ENCODE results near the gene MEI1.

The MEI1 gene

GRCh38 chr22:41779929-41780505 lies 80.7 kb downstream of the MEI1 start:
- no peaks in the 10 kb centered on the region for H3K36me3 ChIP-seq (ENCODE audit: control insufficient read depth, insufficient read depth, low read length)
- H3K4me1 ChIP-seq (ENCODE audit: control insufficient read depth, insufficient read depth, low read length) = peaks cover 8% of the 10 kb centered on the region
- H3K27me3 ChIP-seq (ENCODE audit: control insufficient read depth, insufficient read depth, low read length) = no peaks in the 10 kb centered on the region

GRCh38 chr22:41780746-41781505 lies 81.6 kb downstream of the MEI1 start:
- H3K9ac ChIP-seq (ENCODE audit: low read length) = peak overlapping the region; percentile 30
- peaks cover 5% of the 10 kb centered on the region for H3K4me1 ChIP-seq (ENCODE audit: control insufficient read depth, insufficient read depth, low read length)
- no peaks in the 10 kb centered on the region for H3K27me3 ChIP-seq (ENCODE audit: control insufficient read depth, insufficient read depth, low read length)
- no peaks in the 10 kb centered on the region for H3K9me3 ChIP-seq (ENCODE audit: control insufficient read depth, low read length)
- H3K36me3 ChIP-seq (ENCODE audit: control insufficient read depth, insufficient read depth, low read length) = no peaks in the 10 kb centered on the region
- no peak overlapping the region for H3K4me3 ChIP-seq (ENCODE audit: low read length)

More at GRCh38 chr22:41779929-41780505, 80.7 kb downstream of the MEI1 start:
- no peaks in the 10 kb centered on the region for H3K9me3 ChIP-seq (ENCODE audit: control insufficient read depth, low read length)
- H3K4me3 ChIP-seq (ENCODE audit: low read length) = no peak overlapping the region
- H3K9ac ChIP-seq (ENCODE audit: low read length) = no peak overlapping the region

GRCh38 chr22:41781507-41781906 lies 82.2 kb downstream of the MEI1 start:
- Histone ChIP-seq H3K9ac (ENCODE audit: low read length) (peak overlapping the region; percentile 30), H3K36me3 (ENCODE audit: control insufficient read depth, insufficient read depth, low read length) (no peaks in the 10 kb centered on the region), H3K9me3 (ENCODE audit: control insufficient read depth, low read length) (no peaks in the 10 kb centered on the region), H3K4me1 (ENCODE audit: control insufficient read depth, insufficient read depth, low read length) (peaks cover 5% of the 10 kb centered on the region), H3K4me3 (ENCODE audit: low read length) (no peak overlapping the region), H3K27me3 (ENCODE audit: control insufficient read depth, insufficient read depth, low read length) (no peaks in the 10 kb centered on the region)

- Histone ChIP-seq H3K4me1 (ENCODE audit: control insufficient read depth, insufficient read depth, low read length) (peaks cover 5% of the 10 kb centered on the region), H3K36me3 (ENCODE audit: control insufficient read depth, insufficient read depth, low read length) (no peaks in the 10 kb centered on the region), H3K9ac (ENCODE audit: low read length) (no peak overlapping the region), H3K4me3 (ENCODE audit: low read length) (no peak overlapping the region), H3K9me3 (ENCODE audit: control insufficient read depth, low read length) (no peaks in the 10 kb centered on the region), H3K27me3 (ENCODE audit: control insufficient read depth, insufficient read depth, low read length) (no peaks in the 10 kb centered on the region)
These were observed 83.0 kb downstream of the MEI1 start for GRCh38 chr22:41782316-41782715.

GRCh38 chr22:41782751-41783150 lies 83.4 kb downstream of the MEI1 start:
- no peaks in the 10 kb centered on the region for H3K27me3 ChIP-seq (ENCODE audit: control insufficient read depth, insufficient read depth, low read length)
- H3K36me3 ChIP-seq (ENCODE audit: control insufficient read depth, insufficient read depth, low read length) = no peaks in the 10 kb centered on the region
- no peak overlapping the region for H3K4me3 ChIP-seq (ENCODE audit: low read length)
- H3K9me3 ChIP-seq (ENCODE audit: control insufficient read depth, low read length) = no peaks in the 10 kb centered on the region
- H3K4me1 ChIP-seq (ENCODE audit: control insufficient read depth, insufficient read depth, low read length) = peaks cover 5% of the 10 kb centered on the region
- no peak overlapping the region for H3K9ac ChIP-seq (ENCODE audit: low read length)

GRCh38 chr22:41787331-41787730 lies 88.0 kb downstream of the MEI1 start:
- Histone ChIP-seq H3K9ac (ENCODE audit: low read length) (no peak overlapping the region), H3K9me3 (ENCODE audit: control insufficient read depth, low read length) (no peaks in the 10 kb centered on the region), H3K27me3 (ENCODE audit: control insufficient read depth, insufficient read depth, low read length) (no peaks in the 10 kb centered on the region), H3K4me1 (ENCODE audit: control insufficient read depth, insufficient read depth, low read length) (no peaks in the 10 kb centered on the region), H3K36me3 (ENCODE audit: control insufficient read depth, insufficient read depth, low read length) (no peaks in the 10 kb centered on the region), H3K4me3 (ENCODE audit: low read length) (no peak overlapping the region)

GRCh38 chr22:41793871-41794270 lies 94.6 kb downstream of the MEI1 start:
- no peaks in the 10 kb centered on the region for H3K4me1 ChIP-seq (ENCODE audit: control insufficient read depth, insufficient read depth, low read length)
- no peak overlapping the region for H3K4me3 ChIP-seq (ENCODE audit: low read length)
- H3K9ac ChIP-seq (ENCODE audit: low read length) = no peak overlapping the region

GRCh38 chr22:41798736-41799135 lies 99.4 kb downstream of the MEI1 start:
- Histone ChIP-seq H3K36me3 (ENCODE audit: control insufficient read depth, insufficient read depth, low read length) (no peaks in the 10 kb centered on the region), H3K27me3 (ENCODE audit: control insufficient read depth, insufficient read depth, low read length) (no peaks in the 10 kb centered on the region), H3K4me1 (ENCODE audit: control insufficient read depth, insufficient read depth, low read length) (peaks cover 22% of the 10 kb centered on the region), H3K9ac (ENCODE audit: low read length) (no peak overlapping the region), H3K4me3 (ENCODE audit: low read length) (no peak overlapping the region), H3K9me3 (ENCODE audit: control insufficient read depth, low read length) (no peaks in the 10 kb centered on the region)

More at GRCh38 chr22:41793871-41794270, 94.6 kb downstream of the MEI1 start:
- no peaks in the 10 kb centered on the region for H3K27me3 ChIP-seq (ENCODE audit: control insufficient read depth, insufficient read depth, low read length)
- no peaks in the 10 kb centered on the region for H3K36me3 ChIP-seq (ENCODE audit: control insufficient read depth, insufficient read depth, low read length)
- no peaks in the 10 kb centered on the region for H3K9me3 ChIP-seq (ENCODE audit: control insufficient read depth, low read length)

GRCh38 chr22:41799486-41800347 lies 100.4 kb downstream of the MEI1 start:
- peak overlapping the region; percentile 91 for H3K9ac ChIP-seq (ENCODE audit: low read length)
- no peaks in the 10 kb centered on the region for H3K27me3 ChIP-seq (ENCODE audit: control insufficient read depth, insufficient read depth, low read length)
- no peaks in the 10 kb centered on the region for H3K9me3 ChIP-seq (ENCODE audit: control insufficient read depth, low read length)
- H3K4me1 ChIP-seq (ENCODE audit: control insufficient read depth, insufficient read depth, low read length) = peaks cover 22% of the 10 kb centered on the region
- peak overlapping the region; percentile 89 for H3K4me3 ChIP-seq (ENCODE audit: low read length)
- H3K36me3 ChIP-seq (ENCODE audit: control insufficient read depth, insufficient read depth, low read length) = no peaks in the 10 kb centered on the region

- Histone ChIP-seq H3K27me3 (ENCODE audit: control insufficient read depth, insufficient read depth, low read length) (no peaks in the 10 kb centered on the region), H3K4me3 (ENCODE audit: low read length) (peak within 1 kb of the TSS; percentile 89), H3K4me1 (ENCODE audit: control insufficient read depth, insufficient read depth, low read length) (peaks cover 22% of the 10 kb centered on the region), H3K9ac (ENCODE audit: low read length) (peak within 1 kb of the TSS; percentile 91), H3K36me3 (ENCODE audit: control insufficient read depth, insufficient read depth, low read length) (no peaks in the 10 kb centered on the region), H3K9me3 (ENCODE audit: control insufficient read depth, low read length) (no peaks in the 10 kb centered on the region)
These were observed 101.2 kb downstream of the MEI1 start, which contains the start of gene CCDC134 for GRCh38 chr22:41800348-41801146. CCDC134 (plus strand) TSS chr22:41800679; CDS start chr22:41808891, 8,212 bp downstream.

GRCh38 chr22:41801147-41801819 lies 102.0 kb downstream of the MEI1 start:
- no peaks in the 10 kb centered on the region for H3K36me3 ChIP-seq (ENCODE audit: control insufficient read depth, insufficient read depth, low read length)
- H3K4me3 ChIP-seq (ENCODE audit: low read length) = peak overlapping the region; percentile 89
- H3K27me3 ChIP-seq (ENCODE audit: control insufficient read depth, insufficient read depth, low read length) = no peaks in the 10 kb centered on the region
- H3K4me1 ChIP-seq (ENCODE audit: control insufficient read depth, insufficient read depth, low read length) = peaks cover 22% of the 10 kb centered on the region
- H3K9me3 ChIP-seq (ENCODE audit: control insufficient read depth, low read length) = no peaks in the 10 kb centered on the region
- peak overlapping the region; percentile 91 for H3K9ac ChIP-seq (ENCODE audit: low read length)

Data from mucosa of stomach (tissue), 1 donor.